ENCODE data around the gene ZNF526. TPM values are rescaled to one million over a fixed set of nuclear protein-coding genes. Genes with fewer than 3 reads are reported as not detected.

ZNF526 gene
- total and polyA plus RNA-seq, 9 of the 15 experiments (the other 6 are each of a cell fraction or from before 2014, with no cell fraction given) = 1.3 to 17.9 (median 6.2) TPM

DNA sequence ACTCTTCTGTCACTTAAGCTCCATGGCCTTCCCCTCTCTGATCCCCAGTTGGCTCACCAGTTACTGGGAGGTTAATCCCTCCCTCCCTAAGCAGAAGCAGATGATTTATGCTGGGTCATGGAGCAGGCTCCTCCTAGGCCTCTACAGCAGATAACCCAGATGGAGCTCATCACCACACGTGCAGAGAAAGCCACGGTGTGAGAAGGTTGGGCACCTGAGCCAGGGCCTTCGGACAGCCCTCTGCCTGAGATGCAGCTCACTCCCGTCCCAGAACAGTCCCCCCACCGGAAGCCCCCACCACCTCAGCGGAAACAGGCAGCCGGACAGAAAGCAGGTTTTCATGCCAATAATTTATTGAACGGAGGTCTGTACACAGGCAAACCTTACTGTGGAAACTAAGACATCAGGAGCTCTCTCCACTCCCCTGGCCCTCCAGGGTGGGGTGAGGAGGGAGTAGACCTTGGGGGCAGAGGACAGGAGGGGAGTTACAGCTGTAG, 9.8 kb downstream of the ZNF526 start (continued):
- TF ChIP-seq, protein P1, sequence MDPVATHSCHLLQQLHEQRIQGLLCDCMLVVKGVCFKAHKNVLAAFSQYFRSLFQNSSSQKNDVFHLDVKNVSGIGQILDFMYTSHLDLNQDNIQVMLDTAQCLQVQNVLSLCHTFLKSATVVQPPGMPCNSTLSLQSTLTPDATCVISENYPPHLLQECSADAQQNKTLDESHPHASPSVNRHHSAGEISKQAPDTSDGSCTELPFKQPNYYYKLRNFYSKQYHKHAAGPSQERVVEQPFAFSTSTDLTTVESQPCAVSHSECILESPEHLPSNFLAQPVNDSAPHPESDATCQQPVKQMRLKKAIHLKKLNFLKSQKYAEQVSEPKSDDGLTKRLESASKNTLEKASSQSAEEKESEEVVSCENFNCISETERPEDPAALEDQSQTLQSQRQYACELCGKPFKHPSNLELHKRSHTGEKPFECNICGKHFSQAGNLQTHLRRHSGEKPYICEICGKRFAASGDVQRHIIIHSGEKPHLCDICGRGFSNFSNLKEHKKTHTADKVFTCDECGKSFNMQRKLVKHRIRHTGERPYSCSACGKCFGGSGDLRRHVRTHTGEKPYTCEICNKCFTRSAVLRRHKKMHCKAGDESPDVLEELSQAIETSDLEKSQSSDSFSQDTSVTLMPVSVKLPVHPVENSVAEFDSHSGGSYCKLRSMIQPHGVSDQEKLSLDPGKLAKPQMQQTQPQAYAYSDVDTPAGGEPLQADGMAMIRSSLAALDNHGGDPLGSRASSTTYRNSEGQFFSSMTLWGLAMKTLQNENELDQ (CRISPR knock-in tag; IDR thresholded peaks at IDR 0.05; ENCODE audit: borderline replicate concordance) = no peak
- peak; percentile 70 for TF ChIP-seq MXI1 (IDR thresholded peaks at IDR 0.05; ENCODE audit: low read depth, low read length)
- TF ChIP-seq, protein P2, sequence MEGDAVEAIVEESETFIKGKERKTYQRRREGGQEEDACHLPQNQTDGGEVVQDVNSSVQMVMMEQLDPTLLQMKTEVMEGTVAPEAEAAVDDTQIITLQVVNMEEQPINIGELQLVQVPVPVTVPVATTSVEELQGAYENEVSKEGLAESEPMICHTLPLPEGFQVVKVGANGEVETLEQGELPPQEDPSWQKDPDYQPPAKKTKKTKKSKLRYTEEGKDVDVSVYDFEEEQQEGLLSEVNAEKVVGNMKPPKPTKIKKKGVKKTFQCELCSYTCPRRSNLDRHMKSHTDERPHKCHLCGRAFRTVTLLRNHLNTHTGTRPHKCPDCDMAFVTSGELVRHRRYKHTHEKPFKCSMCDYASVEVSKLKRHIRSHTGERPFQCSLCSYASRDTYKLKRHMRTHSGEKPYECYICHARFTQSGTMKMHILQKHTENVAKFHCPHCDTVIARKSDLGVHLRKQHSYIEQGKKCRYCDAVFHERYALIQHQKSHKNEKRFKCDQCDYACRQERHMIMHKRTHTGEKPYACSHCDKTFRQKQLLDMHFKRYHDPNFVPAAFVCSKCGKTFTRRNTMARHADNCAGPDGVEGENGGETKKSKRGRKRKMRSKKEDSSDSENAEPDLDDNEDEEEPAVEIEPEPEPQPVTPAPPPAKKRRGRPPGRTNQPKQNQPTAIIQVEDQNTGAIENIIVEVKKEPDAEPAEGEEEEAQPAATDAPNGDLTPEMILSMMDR (IDR thresholded peaks at IDR 0.05 in 2 of 3, conservative IDR thresholded peaks at IDR 0.05 in 1 of 3; ENCODE audit: insufficient read depth in 2 of 3, low read depth in 1 of 3, low read length in 3 of 3) = no peak
- TF ChIP-seq RAD51 (IDR thresholded peaks at IDR 0.05; ENCODE audit: borderline replicate concordance, low read depth) = no peak
- no peak for TF ChIP-seq HOMEZ (CRISPR knock-in tag; IDR thresholded peaks at IDR 0.05)
- TF ChIP-seq, protein P3, sequence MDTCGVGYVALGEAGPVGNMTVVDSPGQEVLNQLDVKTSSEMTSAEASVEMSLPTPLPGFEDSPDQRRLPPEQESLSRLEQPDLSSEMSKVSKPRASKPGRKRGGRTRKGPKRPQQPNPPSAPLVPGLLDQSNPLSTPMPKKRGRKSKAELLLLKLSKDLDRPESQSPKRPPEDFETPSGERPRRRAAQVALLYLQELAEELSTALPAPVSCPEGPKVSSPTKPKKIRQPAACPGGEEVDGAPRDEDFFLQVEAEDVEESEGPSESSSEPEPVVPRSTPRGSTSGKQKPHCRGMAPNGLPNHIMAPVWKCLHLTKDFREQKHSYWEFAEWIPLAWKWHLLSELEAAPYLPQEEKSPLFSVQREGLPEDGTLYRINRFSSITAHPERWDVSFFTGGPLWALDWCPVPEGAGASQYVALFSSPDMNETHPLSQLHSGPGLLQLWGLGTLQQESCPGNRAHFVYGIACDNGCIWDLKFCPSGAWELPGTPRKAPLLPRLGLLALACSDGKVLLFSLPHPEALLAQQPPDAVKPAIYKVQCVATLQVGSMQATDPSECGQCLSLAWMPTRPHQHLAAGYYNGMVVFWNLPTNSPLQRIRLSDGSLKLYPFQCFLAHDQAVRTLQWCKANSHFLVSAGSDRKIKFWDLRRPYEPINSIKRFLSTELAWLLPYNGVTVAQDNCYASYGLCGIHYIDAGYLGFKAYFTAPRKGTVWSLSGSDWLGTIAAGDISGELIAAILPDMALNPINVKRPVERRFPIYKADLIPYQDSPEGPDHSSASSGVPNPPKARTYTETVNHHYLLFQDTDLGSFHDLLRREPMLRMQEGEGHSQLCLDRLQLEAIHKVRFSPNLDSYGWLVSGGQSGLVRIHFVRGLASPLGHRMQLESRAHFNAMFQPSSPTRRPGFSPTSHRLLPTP (IDR thresholded peaks at IDR 0.05; ENCODE audit: borderline replicate concordance, extremely low read depth, insufficient read length) = no peak
- no peak for TF ChIP-seq CHCHD3 (CRISPR knock-in tag; IDR thresholded peaks at IDR 0.05)
- no peak for TF ChIP-seq ZBTB12 (CRISPR knock-in tag; IDR thresholded peaks at IDR 0.05)
- TF ChIP-seq TAF7 (tag; IDR thresholded peaks at IDR 0.05) = no peak
- TF ChIP-seq HOXB6 (CRISPR knock-in tag; IDR thresholded peaks at IDR 0.05; ENCODE audit: borderline replicate concordance) = no peak
- no peak for TF ChIP-seq RBM25 (IDR thresholded peaks at IDR 0.05; ENCODE audit: low read depth, low read length, severe bottlenecking)
- TF ChIP-seq FOXP1 (CRISPR knock-in tag; IDR thresholded peaks at IDR 0.05) = no peak
- TF ChIP-seq SNIP1 (IDR thresholded peaks at IDR 0.05; ENCODE audit: low read depth) = no peak
- no peak for TF ChIP-seq STAT5B (CRISPR knock-in tag; IDR thresholded peaks at IDR 0.05)
- no peak for TF ChIP-seq ZNF146 (CRISPR knock-in tag; IDR thresholded peaks at IDR 0.05; ENCODE audit: unreplicated experiment)
- no peak for TF ChIP-seq STAG1 (CRISPR knock-in tag; IDR thresholded peaks at IDR 0.05; ENCODE audit: borderline replicate concordance)

Data from K562 (cell line).